Thymus (tissue), 11 donors: Measurements from ENCODE around the gene MYO1D. TPM values are rescaled to one million over a fixed set of nuclear protein-coding genes. Genes with fewer than 3 reads are reported as not detected.
A peak's percentile ranks its signal among the peaks of the same experiment; 100 is the strongest.

Source experiments
- DNase-seq, 9 donors: peaks; one replicate each; pipeline ENCODE4 v3.0.0-alpha.2; 2013; ENCODE audit warnings: low spot score in 9 of 9, low read depth in 6 of 9, missing footprints in 1 of 9
- H3K27ac ChIP-seq, 2 donors: one replicate each; pipeline ENCODE4 v1.5.1; 2013; ENCODE audit warnings: control low read depth in 1 of 2, low read depth in 1 of 2, low read length in 1 of 2, mild to moderate bottlenecking in 1 of 2, moderate library complexity in 1 of 2
- H3K27me3 ChIP-seq, 2 donors: one replicate each; pipeline ENCODE4 v1.5.1; 2013; ENCODE audit warnings: low read length in 1 of 2; ENCODE audit not compliant: control insufficient read depth in 2 of 2, insufficient read depth in 1 of 2
- H3K36me3 ChIP-seq, 2 donors: one replicate each; pipeline ENCODE4 v1.5.1; 2013; ENCODE audit warnings: low read length in 1 of 2, mild to moderate bottlenecking in 1 of 2, moderate library complexity in 1 of 2; ENCODE audit not compliant: control insufficient read depth in 2 of 2, insufficient read depth in 2 of 2
- H3K4me1 ChIP-seq, 2 donors: one replicate each; pipeline ENCODE4 v1.5.1; 2013; ENCODE audit warnings: low read length in 2 of 2; ENCODE audit not compliant: control insufficient read depth in 2 of 2, insufficient read depth in 2 of 2
- H3K4me3 ChIP-seq, 2 donors: one replicate each; pipeline ENCODE4 v1.5.1; 2013; ENCODE audit warnings: low read length in 2 of 2, control low read depth in 1 of 2, mild to moderate bottlenecking in 1 of 2
- H3K9me3 ChIP-seq, 2 donors: one replicate each; pipeline ENCODE4 v1.5.1; 2013; ENCODE audit warnings: low read length in 1 of 2, mild to moderate bottlenecking in 1 of 2; ENCODE audit not compliant: control insufficient read depth in 2 of 2, insufficient read depth in 1 of 2
- WGBS: extraction: QIAGEN DNeasy Blood & Tissue Kit; methylation state at CpG from one replicate; pipeline ENCODE4 v1.1.7; 2013; 5-methylcytosine and 5-hydroxymethylcytosine counted together
- polyA plus RNA-seq: library from polyadenylated mRNA; stranded (reverse); fragments of 200-250 nt; gene quantifications from one replicate; pipeline ENCODE4 v1.2.3, GENCODE V29; 2013
- total RNA-seq: library from RNA; stranded (reverse); fragments of 120-200 nt; gene quantifications from one replicate; pipeline ENCODE4 v1.2.4, GENCODE V29; 2013
- donor health status: healthy.

The MYO1D gene
- total and polyA plus RNA-seq, 2 donors: 5.7 to 12.4 TPM

DNA sequence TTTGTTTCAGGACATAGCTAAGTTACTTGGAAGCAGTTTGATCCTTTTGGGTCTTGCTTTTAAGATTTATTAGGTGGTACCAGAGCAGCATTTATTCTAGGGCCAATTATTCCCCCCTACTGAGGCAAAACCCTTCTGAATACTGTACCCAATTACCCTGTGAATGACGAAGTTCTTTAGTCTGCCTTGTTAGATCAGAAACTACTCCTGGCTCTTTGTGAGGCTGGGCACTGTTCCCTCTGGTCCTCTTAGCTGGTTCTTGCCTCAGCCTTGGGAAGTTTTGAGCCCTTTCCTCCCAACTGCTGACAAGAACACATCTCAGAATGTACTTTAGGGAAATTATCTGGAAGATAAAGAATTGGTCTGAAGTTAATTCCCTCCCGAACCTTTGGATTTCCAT lies 274.5 kb downstream of the MYO1D start:
- DNase-seq: no peak
- Histone ChIP-seq H3K9me3 (no peaks in the 10 kb centered on the region), H3K27me3 (no peaks in the 10 kb centered on the region), H3K4me3 (no peak overlapping the region), H3K36me3 (no peaks in the 10 kb centered on the region), H3K4me1 (no peaks in the 10 kb centered on the region), H3K27ac (no peak overlapping the region)
- WGBS: 98% methylated on average over 2 of the region's 2 CpGs

DNA sequence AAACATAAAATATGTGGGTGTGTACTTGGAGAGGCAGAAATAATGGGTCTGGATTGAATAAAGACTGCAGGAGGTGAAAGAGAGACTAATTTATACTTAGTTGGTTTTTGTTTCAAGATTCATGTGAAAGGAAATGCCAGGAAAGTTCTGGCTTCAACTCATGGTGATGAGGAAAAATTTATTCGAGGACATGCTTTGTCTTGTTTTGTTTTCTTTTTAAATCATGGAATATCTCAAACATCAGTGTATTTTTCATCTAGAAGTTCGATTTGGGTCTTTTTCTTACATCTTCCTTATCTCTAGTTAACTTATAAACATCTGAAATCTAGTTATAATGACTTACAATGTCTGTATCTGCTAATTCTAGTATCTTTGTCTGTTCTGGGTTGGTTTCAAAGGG lies 275.1 kb downstream of the MYO1D start:
- no peak overlapping the region for H3K4me3 ChIP-seq
- H3K9me3 ChIP-seq: no peaks in the 10 kb centered on the region
- no peaks in the 10 kb centered on the region for H3K36me3 ChIP-seq
- DNase-seq: no peak
- no peak overlapping the region for H3K27ac ChIP-seq
- 91% methylated on average over 2 of the region's 2 CpGs for WGBS
- no peaks in the 10 kb centered on the region for H3K27me3 ChIP-seq
- no peaks in the 10 kb centered on the region for H3K4me1 ChIP-seq

DNA sequence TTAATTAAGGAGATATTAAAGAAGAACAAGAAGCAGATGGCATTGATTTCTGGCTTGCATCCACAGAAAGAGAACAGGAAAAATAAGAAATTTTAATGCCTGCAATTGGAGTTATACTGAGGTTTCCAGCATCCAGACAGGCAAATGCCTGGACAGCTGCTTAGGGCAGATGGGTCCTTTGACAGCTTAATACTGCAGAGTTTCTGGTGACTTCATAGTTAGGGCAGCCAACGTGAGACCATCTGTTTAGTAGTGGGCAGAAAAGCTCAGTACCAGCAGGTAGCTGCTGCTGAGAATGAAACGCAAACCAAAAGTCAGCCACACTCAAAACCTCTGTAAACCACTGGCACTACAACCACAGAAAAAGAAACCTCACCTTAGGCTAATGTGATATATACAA lies 280.3 kb downstream of the MYO1D start:
- Histone ChIP-seq H3K4me3 (no peak overlapping the region), H3K9me3 (no peaks in the 10 kb centered on the region), H3K27me3 (no peaks in the 10 kb centered on the region), H3K27ac (no peak overlapping the region), H3K4me1 (peaks cover 0 to 2% of the 10 kb centered on the region in 2 donors), H3K36me3 (no peaks in the 10 kb centered on the region)
- WGBS: 20% methylated on average over 2 of the region's 2 CpGs
- no peak for DNase-seq

DNA sequence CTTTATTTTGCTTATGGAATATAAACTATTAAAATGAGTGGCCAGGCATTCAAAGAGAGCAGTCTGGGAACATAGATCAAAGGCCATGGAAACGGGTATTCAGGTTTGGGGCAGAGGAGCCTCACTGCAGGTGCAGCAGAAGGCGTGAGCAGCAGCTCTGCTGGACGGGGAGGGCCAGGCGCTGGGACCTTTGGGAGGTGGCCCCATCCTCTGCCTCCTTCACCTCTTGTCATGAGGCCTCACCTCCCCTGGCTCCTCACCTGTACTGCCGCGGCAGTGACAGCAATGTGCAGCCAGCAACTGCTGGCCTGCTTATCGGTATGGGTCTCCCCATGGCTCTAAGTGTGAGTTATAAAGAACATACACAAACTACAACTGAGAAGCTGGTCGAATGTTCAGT lies 280.7 kb downstream of the MYO1D start:
- Histone ChIP-seq H3K4me1 (peaks cover 1 to 6% of the 10 kb centered on the region in 2 donors), H3K27me3 (no peaks in the 10 kb centered on the region), H3K36me3 (no peaks in the 10 kb centered on the region), H3K4me3 (no peak overlapping the region), H3K27ac (no peak overlapping the region), H3K9me3 (no peaks in the 10 kb centered on the region)
- DNase-seq: no peak
- WGBS: 90% methylated on average over 8 of the region's 8 CpGs

DNA sequence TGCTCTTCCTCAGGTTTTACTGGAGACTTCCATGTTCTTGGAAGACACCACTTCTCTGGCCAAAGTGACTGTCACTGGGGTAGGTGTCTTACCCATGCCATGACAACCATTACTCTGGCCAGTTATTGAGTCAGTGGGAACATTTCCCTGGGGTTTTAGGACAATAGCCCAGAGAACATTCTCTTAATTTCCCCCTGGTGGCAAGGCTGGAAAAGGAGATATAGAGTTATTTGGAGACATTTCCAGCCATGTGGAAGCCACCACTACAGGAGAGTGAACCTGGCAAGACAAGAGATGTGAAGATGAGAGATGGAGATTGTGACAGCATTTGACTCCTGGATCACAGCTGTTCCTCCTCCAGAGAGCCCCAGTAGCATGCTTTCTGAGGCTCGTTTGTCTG lies 283.9 kb downstream of the MYO1D start:
- WGBS: 91% methylated on average over 1 of the region's 1 CpG
- H3K27me3 ChIP-seq: peaks cover 0 to 5% of the 10 kb centered on the region in 2 donors

DNA sequence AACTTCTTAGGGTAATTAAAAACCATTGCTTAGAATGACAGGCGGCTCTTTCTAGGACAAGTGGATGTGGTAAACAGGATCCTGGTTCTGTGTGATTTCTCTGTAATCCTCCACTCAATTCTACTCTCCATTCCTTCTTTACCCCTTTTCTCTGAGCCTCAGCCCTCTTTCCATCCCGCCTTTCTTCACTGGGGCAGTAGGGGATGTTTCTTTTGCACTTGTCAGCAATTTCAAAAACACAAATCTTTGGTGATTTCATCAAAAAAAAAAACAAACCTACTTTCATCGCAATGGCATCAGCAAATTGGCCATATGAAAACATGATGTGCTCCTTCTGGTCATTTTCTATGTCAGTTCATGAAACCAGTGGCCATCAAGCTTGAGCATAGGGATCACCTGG lies 285.5 kb downstream of the MYO1D start:
- DNase-seq: no peak
- Histone ChIP-seq H3K9me3 (no peaks in the 10 kb centered on the region), H3K27ac (no peak overlapping the region), H3K27me3 (peaks cover 0 to 5% of the 10 kb centered on the region in 2 donors), H3K4me3 (no peak overlapping the region), H3K4me1 (peaks cover 2 to 7% of the 10 kb centered on the region in 2 donors), H3K36me3 (no peaks in the 10 kb centered on the region)
- 91% methylated on average over 3 of the region's 3 CpGs for WGBS

More for the DNA sequence above, 283.9 kb downstream of the MYO1D start:
- DNase-seq: no peak
- H3K4me1 ChIP-seq: peaks cover 2 to 10% of the 10 kb centered on the region in 2 donors
- H3K4me3 ChIP-seq: no peak overlapping the region
- no peaks in the 10 kb centered on the region for H3K9me3 ChIP-seq
- H3K27ac ChIP-seq: no peak overlapping the region
- no peaks in the 10 kb centered on the region for H3K36me3 ChIP-seq

DNA sequence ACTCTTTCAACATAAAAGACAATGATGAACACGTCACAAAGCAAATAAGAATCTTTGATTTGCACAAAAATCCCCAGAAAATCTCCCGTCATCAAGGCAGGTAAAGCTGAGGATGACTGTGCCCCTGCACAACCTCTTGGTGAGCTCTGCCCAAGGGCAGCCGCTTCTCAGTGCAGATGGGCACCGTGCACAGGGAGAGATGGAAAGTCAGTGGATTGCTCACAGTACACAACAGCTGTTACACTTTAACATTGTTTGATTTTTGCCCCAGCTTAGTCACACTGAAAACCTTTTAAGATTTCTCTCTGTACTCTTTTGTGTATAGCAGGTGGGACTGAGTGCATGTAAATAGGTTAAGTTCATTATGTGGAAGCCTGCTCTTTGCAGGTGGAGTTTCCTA lies 285.9 kb downstream of the MYO1D start:
- H3K36me3 ChIP-seq: no peaks in the 10 kb centered on the region
- H3K4me3 ChIP-seq: no peak overlapping the region
- H3K9me3 ChIP-seq: no peaks in the 10 kb centered on the region
- H3K27ac ChIP-seq: no peak overlapping the region
- peak in 2 of 9 donors; percentile 10 to 22 for DNase-seq
- WGBS: 92% methylated on average over 4 of the region's 4 CpGs
- peaks cover 0 to 5% of the 10 kb centered on the region in 2 donors for H3K27me3 ChIP-seq
- peaks cover 2 to 7% of the 10 kb centered on the region in 2 donors for H3K4me1 ChIP-seq

DNA sequence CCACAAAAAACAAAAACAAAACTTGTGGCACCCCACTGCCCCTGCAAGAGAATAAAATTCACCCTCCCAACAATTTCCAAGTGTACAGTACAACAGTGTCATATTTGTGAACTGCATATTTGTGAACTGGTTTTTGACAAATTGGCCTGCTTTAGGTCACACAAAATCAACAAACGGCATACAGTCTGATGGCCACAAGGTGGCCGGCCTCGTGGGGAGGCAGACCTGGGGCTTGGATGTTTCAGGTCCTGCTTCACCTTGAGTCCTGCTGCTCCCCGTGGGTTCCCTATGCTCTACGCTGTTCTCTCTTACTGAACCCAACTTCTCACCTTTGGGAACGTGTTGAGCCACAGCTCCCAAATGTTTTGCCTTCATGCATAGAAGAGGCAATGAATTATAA lies 287.9 kb downstream of the MYO1D start:
- 93% methylated on average over 6 of the region's 6 CpGs for WGBS
- no peak overlapping the region for H3K4me3 ChIP-seq
- no peaks in the 10 kb centered on the region for H3K36me3 ChIP-seq
- peaks cover 0 to 5% of the 10 kb centered on the region in 2 donors for H3K27me3 ChIP-seq
- no peak overlapping the region for H3K27ac ChIP-seq
- H3K4me1 ChIP-seq: peaks cover 2 to 7% of the 10 kb centered on the region in 2 donors
- DNase-seq: no peak
- H3K9me3 ChIP-seq: no peaks in the 10 kb centered on the region

DNA sequence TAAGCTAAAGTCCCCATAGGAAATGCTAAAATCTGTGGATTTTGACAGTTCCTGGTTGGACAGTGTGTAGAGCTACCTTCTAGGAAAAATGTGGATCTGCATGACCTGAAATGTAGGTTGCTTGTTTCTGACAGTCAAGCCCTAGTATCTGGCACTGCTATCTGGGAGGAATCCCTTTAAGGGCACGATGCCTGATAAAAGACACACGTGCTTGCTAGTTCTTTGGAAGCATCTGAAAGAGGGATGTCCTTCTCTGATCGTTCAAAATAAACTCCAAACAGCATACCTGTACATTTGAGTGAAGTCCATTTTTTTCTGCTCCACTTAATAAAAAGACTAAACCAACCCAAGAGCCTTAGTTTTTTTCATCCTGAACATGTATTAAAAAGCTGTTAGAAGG lies 288.8 kb downstream of the MYO1D start:
- no peaks in the 10 kb centered on the region for H3K9me3 ChIP-seq
- no peaks in the 10 kb centered on the region for H3K36me3 ChIP-seq
- no peak for DNase-seq
- WGBS: 93% methylated on average over 3 of the region's 3 CpGs
- peaks cover 0 to 5% of the 10 kb centered on the region in 2 donors for H3K27me3 ChIP-seq
- no peak overlapping the region for H3K4me3 ChIP-seq
- H3K27ac ChIP-seq: no peak overlapping the region
- H3K4me1 ChIP-seq: peaks cover 2 to 7% of the 10 kb centered on the region in 2 donors

DNA sequence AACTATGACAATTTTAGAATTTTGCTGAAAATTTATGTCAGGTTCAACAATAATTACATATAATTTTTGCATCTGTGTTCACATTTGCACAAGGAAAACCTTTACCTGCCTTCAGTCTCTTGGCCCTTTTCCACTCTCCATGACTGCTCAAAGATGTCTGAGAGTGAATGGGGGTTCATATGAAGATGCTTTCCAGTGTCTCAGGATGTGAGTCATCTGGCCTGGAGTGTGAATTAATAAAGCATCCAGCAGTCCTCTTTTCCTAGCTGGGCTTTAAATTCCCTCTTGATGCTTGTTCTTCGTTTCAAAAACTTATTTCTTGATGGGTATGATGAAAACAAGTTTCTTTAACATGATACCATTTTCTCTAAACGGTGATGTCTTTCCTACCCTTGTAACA lies 290.3 kb downstream of the MYO1D start:
- Histone ChIP-seq H3K36me3 (no peaks in the 10 kb centered on the region), H3K27ac (no peak overlapping the region), H3K4me1 (peaks cover 2 to 7% of the 10 kb centered on the region in 2 donors), H3K27me3 (peaks cover 0 to 5% of the 10 kb centered on the region in 2 donors), H3K9me3 (peaks cover 0 to 2% of the 10 kb centered on the region in 2 donors), H3K4me3 (no peak overlapping the region)
- DNase-seq: no peak
- 94% methylated on average over 2 of the region's 2 CpGs for WGBS
